Astrocyte (in vitro differentiated cells and primary cell): Measurements from ENCODE around the gene LITAF.

Experiments
- CTCF ChIP-seq: IDR thresholded peaks from 2 replicates; pipeline ENCODE4 v1.5.1; 2011; ENCODE audit warnings: low read depth, mild to moderate bottlenecking, inconsistent platforms, low read length, moderate library complexity; ENCODE audit not compliant: insufficient read depth
- EZH2 ChIP-seq: IDR thresholded peaks from 2 replicates; pipeline ENCODE4 v1.6.1; 2012; ENCODE audit warnings: mild to moderate bottlenecking, low read length, inconsistent platforms; ENCODE audit not compliant: insufficient read depth

DNA sequence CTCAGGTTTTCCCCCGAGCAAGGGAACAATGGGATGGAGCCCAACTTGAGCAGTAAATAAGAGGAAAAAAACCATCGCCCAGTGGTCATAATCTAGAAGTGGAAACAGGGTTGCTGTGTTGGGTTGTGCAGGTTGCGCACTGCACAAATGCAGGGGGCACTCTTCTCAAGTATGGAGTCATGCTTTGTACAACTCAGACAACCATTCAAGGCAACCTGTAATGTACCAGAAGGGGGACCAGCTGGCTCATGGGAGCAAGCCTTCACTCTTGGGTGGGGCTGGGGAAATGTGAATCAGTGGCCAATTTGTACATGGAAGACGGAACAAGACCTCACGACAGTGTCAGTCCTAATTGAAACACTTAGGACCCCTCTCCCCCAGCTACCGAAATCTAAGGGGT is 23.9 kb upstream of the LITAF start:
- no peak for TF ChIP-seq CTCF
- TF ChIP-seq EZH2: no peak
